Osteoblast (primary cell): ENCODE results near the gene GRPR. TPM values are rescaled to one million over a fixed set of nuclear protein-coding genes. Genes with fewer than 3 reads are reported as not detected.

ENCODE experiments used
- DNase-seq: peaks from one replicate; pipeline ENCODE4 v3.0.0; 2011; ENCODE audit warnings: low spot score, mixed read lengths; ENCODE audit not compliant: insufficient read length; ENCODE audit errors: missing footprints
- H2AFZ ChIP-seq: 2 replicates; pipeline ENCODE4 v1.6.0; 2011; ENCODE audit warnings: mild to moderate bottlenecking, low read length
- H3K27ac ChIP-seq: 2 replicates; pipeline ENCODE4 v1.5.1; 2011; ENCODE audit warnings: mild to moderate bottlenecking, low read depth, low read length, moderate library complexity
- H3K27me3 ChIP-seq: 2 replicates; pipeline ENCODE4 v1.6.0; 2012; ENCODE audit warnings: mild to moderate bottlenecking, control low read depth, inconsistent platforms, low read length, moderate library complexity; ENCODE audit not compliant: insufficient read depth
- H3K36me3 ChIP-seq: 2 replicates; pipeline ENCODE4 v1.5.1; 2011; ENCODE audit warnings: mild to moderate bottlenecking, low read length, control low read depth, moderate library complexity; ENCODE audit not compliant: insufficient read depth
- H3K4me1 ChIP-seq: 2 replicates; pipeline ENCODE4 v1.5.1; 2011; ENCODE audit warnings: mild to moderate bottlenecking, low read length, control low read depth, moderate library complexity; ENCODE audit not compliant: insufficient read depth
- H3K4me2 ChIP-seq: 2 replicates; pipeline ENCODE4 v1.6.0; 2011; ENCODE audit warnings: mild to moderate bottlenecking, low read length; ENCODE audit not compliant: insufficient read depth
- H3K4me3 ChIP-seq: fragments of 200-600 bp; sonication (generic); 3 replicates; pipeline ENCODE4 v1.5.1; 2012; ENCODE audit warnings: mild to moderate bottlenecking, low read length, inconsistent platforms; ENCODE audit not compliant: insufficient read depth
- H3K79me2 ChIP-seq: 2 replicates; pipeline ENCODE4 v1.6.0; 2012; ENCODE audit warnings: mild to moderate bottlenecking, low read length, control low read depth, inconsistent platforms; ENCODE audit not compliant: insufficient read depth
- H3K9me3 ChIP-seq: 2 replicates; pipeline ENCODE4 v1.5.1; 2011; ENCODE audit warnings: low read depth, low read length, control low read depth
- H4K20me1 ChIP-seq: 2 replicates; pipeline ENCODE4 v1.6.0; 2012; ENCODE audit warnings: mild to moderate bottlenecking, low read length, control low read depth; ENCODE audit not compliant: insufficient read depth
- CTCF ChIP-seq: IDR thresholded peaks from 2 replicates; pipeline ENCODE4 v1.5.1; 2011; ENCODE audit warnings: mild to moderate bottlenecking, low read depth, low read length, moderate library complexity; ENCODE audit errors: extremely low read depth
- total RNA-seq: library from RNA; depleted of rRNA; stranded (reverse); fragments of >200 nt; gene quantifications from 2 replicates; pipeline ENCODE4 v1.2.3, GENCODE V29; 2012

The GRPR gene
- total RNA-seq, 1 donor, result not detected

GRCh38 chrX:16162391-16162790 lies 39.0 kb downstream of the GRPR start:
- H3K27me3 ChIP-seq, result no peaks in the 10 kb centered on the region
- no peaks in the 10 kb centered on the region for H4K20me1 ChIP-seq
- H3K4me1 ChIP-seq, result peaks cover 11% of the 10 kb centered on the region
- no peak for TF ChIP-seq CTCF
- no peaks in the 10 kb centered on the region for H3K9me3 ChIP-seq
- no peak overlapping the region for H3K4me2 ChIP-seq
- no peak for DNase-seq
- H3K27ac ChIP-seq, result no peak overlapping the region
- H3K4me3 ChIP-seq, result no peak overlapping the region
- H3K36me3 ChIP-seq, result no peaks in the 10 kb centered on the region
- H3K79me2 ChIP-seq, result no peaks in the 10 kb centered on the region
- H2AFZ ChIP-seq, result no peak overlapping the region

- no peak overlapping the region for H3K4me2 ChIP-seq
- H3K79me2 ChIP-seq, result no peaks in the 10 kb centered on the region
- DNase-seq, result no peak
- H3K4me1 ChIP-seq, result peaks cover 11% of the 10 kb centered on the region
- no peaks in the 10 kb centered on the region for H3K27me3 ChIP-seq
- H3K27ac ChIP-seq, result no peak overlapping the region
- no peaks in the 10 kb centered on the region for H4K20me1 ChIP-seq
- no peak for TF ChIP-seq CTCF
- H3K9me3 ChIP-seq, result no peaks in the 10 kb centered on the region
- H3K36me3 ChIP-seq, result no peaks in the 10 kb centered on the region
- H2AFZ ChIP-seq, result no peak overlapping the region
- no peak overlapping the region for H3K4me3 ChIP-seq
Observed at GRCh38 chrX:16164748-16165147, 41.4 kb downstream of the GRPR start.

- no peaks in the 10 kb centered on the region for H3K9me3 ChIP-seq
- no peaks in the 10 kb centered on the region for H3K79me2 ChIP-seq
- no peak for DNase-seq
- H4K20me1 ChIP-seq, result no peaks in the 10 kb centered on the region
- H3K4me1 ChIP-seq, result no peaks in the 10 kb centered on the region
- H3K27ac ChIP-seq, result no peak within 1 kb of the TSS
- no peaks in the 10 kb centered on the region for H3K36me3 ChIP-seq
- H3K27me3 ChIP-seq, result peaks cover 3% of the 10 kb centered on the region
- no peak for TF ChIP-seq CTCF
- H3K4me3 ChIP-seq, result no peak within 1 kb of the TSS
- H2AFZ ChIP-seq, result no peak within 1 kb of the TSS
- no peak within 1 kb of the TSS for H3K4me2 ChIP-seq
Observed at GRCh38 chrX:16167181-16167580, 43.8 kb downstream of the GRPR start, which contains the start of gene MAGEB17. MAGEB17 (plus strand) TSS chrX:16167481; CDS start chrX:16170383, 2,902 bp downstream.

- Histone ChIP-seq H2AFZ (no peak overlapping the region), H3K4me3 (no peak overlapping the region), H3K9me3 (no peaks in the 10 kb centered on the region), H3K4me2 (no peak overlapping the region), H3K79me2 (no peaks in the 10 kb centered on the region), H3K36me3 (no peaks in the 10 kb centered on the region), H3K4me1 (no peaks in the 10 kb centered on the region), H3K27me3 (peaks cover 3% of the 10 kb centered on the region), H4K20me1 (no peaks in the 10 kb centered on the region), H3K27ac (no peak overlapping the region)
- no peak for DNase-seq
- TF ChIP-seq CTCF, result no peak
Observed at GRCh38 chrX:16171039-16171438, 47.7 kb downstream of the GRPR start.
